GM10266 (cell line): Measurements from ENCODE around the gene UNC45A.

Experiments
- DNase-seq: peaks from one replicate; pipeline ENCODE4 v3.0.0; 2012; ENCODE audit errors: extremely low spot score
- CTCF ChIP-seq: IDR thresholded peaks from 2 replicates; pipeline ENCODE4 v1.5.1; 2012; ENCODE audit warnings: mild to moderate bottlenecking, low read depth; ENCODE audit not compliant: control insufficient read depth, insufficient read depth; ENCODE audit errors: missing control alignments

The UNC45A gene

GRCh38 chr15:90987561-90988141 lies 52.6 kb downstream of the UNC45A start:
- TF ChIP-seq CTCF: no peak
- no peak for DNase-seq

- DNase-seq: no peak
- no peak for TF ChIP-seq CTCF
These were observed 53.2 kb downstream of the UNC45A start for GRCh38 chr15:90988296-90988695.

DNA sequence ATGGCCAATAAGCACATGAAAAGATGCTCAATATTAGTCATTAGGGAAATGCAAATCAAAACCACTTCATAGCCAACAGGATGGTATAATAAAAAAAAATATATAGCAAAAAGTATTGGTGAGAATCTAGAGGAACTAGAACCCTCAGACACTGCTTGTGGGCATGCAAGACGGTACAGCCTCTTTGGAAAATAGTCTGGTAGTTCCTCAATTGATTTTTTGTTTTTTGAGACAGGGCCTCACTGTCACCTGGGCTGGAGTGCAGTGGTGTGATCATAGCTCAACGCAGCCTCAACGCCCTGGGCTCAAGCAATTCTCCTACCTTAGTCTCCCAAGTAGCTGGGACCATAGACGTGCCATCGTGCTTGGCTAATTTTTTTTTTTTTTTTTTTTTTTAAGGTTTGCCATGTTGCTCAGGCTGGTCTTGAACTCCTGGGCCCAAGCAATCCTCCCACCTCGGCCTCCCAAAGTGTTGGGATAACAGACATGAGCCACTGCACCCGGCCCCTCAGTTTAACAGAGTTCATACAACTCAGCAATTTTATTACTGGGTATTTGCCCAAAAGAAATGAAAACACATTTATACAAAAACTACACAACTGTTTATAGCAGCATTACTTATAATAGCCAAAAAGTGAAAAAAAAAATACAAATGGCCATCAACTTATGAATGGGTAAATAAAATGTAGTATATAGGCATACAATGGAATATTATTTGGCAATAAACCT lies 54.1 kb downstream of the UNC45A start:
- DNase-seq: no peak
- TF ChIP-seq CTCF: no peak

DNA sequence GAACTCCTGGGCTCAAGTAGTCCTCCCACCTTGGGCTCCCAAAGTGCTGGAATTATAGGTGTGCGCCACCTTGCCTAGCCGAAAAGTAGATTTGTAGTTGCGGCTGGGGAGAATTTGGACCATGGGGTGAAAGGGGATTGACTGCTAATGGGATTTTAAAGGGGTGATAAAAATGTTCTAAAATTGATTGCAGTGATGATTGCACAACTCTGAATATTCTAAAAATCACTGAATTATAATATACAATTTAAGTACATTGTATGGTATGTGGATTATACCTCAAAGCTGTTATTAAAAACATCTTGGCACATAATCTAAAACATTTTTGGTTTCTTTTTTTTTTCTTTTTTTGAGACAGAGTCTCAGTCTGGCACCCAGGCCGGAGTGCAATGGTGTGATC lies 55.4 kb downstream of the UNC45A start:
- no peak for DNase-seq
- no peak for TF ChIP-seq CTCF

GRCh38 chr15:90991587-90992285 lies 56.7 kb downstream of the UNC45A start:
- no peak for TF ChIP-seq CTCF
- no peak for DNase-seq

- peak; percentile 29 for DNase-seq
- TF ChIP-seq CTCF: no peak
These were observed 59.0 kb downstream of the UNC45A start for GRCh38 chr15:90994059-90994416.

GRCh38 chr15:90994417-90995311 lies 59.6 kb downstream of the UNC45A start, which contains the start of gene PRC1:
PRC1 (minus strand) TSS chr15:90994535; CDS start chr15:90994417, 118 bp downstream.
- peak; percentile 100 for DNase-seq
- TF ChIP-seq CTCF: no peak
